Stimulated activated CD8-positive, alpha-beta memory T cell treated with anti-CD3 and anti-CD28 coated beads, Interleukin-7, amount 100 ng/mL, for 1 hour (primary cell): Measurements from ENCODE around the gene GTF3C5.
"Not testable (repeated sequence)": the region's sequence is repeated elsewhere in the genome, so short reads cannot be mapped to it uniquely, and the experiment has no call there.

Source experiments
- DNase-seq, 2 donors: peaks; one replicate each; pipeline ENCODE4 v3.0.0-alpha.2; 2020; ENCODE audit warnings: low read depth in 2 of 2

The GTF3C5 gene

GRCh38 chr9:133090187-133090586 lies 59.4 kb downstream of the GTF3C5 start:
- DNase-seq = no peak

GRCh38 chr9:133090752-133091385 lies 60.1 kb downstream of the GTF3C5 start:
- no peak for DNase-seq

GRCh38 chr9:133094351-133094750 lies 63.6 kb downstream of the GTF3C5 start:
- not testable (repeated sequence) for DNase-seq

GRCh38 chr9:133094842-133095393 lies 64.1 kb downstream of the GTF3C5 start:
- DNase-seq = no peak

GRCh38 chr9:133098104-133098754 lies 67.4 kb downstream of the GTF3C5 start:
- DNase-seq = no peak

- no peak for DNase-seq
These were observed 68.1 kb downstream of the GTF3C5 start for GRCh38 chr9:133098871-133099270.

GRCh38 chr9:133099726-133100505 lies 69.1 kb downstream of the GTF3C5 start:
- DNase-seq = no peak

GRCh38 chr9:133100506-133101355 lies 69.9 kb downstream of the GTF3C5 start:
- DNase-seq = no peak

- no peak for DNase-seq
These were observed 70.8 kb downstream of the GTF3C5 start for GRCh38 chr9:133101356-133102189.

GRCh38 chr9:133102190-133103021 lies 71.6 kb downstream of the GTF3C5 start:
- DNase-seq = no peak

GRCh38 chr9:133103183-133103986 lies 72.6 kb downstream of the GTF3C5 start:
- no peak for DNase-seq

- DNase-seq = no peak
These were observed 73.2 kb downstream of the GTF3C5 start for GRCh38 chr9:133103987-133104505.

- no peak for DNase-seq
These were observed 74.1 kb downstream of the GTF3C5 start for GRCh38 chr9:133104718-133105460.

- DNase-seq = no peak
These were observed 74.6 kb downstream of the GTF3C5 start for GRCh38 chr9:133105461-133105770.

- DNase-seq = no peak
These were observed 75.9 kb downstream of the GTF3C5 start for GRCh38 chr9:133106511-133107244.

- no peak for DNase-seq
These were observed 76.5 kb downstream of the GTF3C5 start for GRCh38 chr9:133107245-133107722.
